SK-N-MC (cell line): ENCODE measurements around the gene DCAF12.

Source experiments
- DNase-seq: peaks from one replicate; pipeline ENCODE4 v3.0.0-alpha.2; 2011; ENCODE audit warnings: low read depth, low spot score
- H3K27ac ChIP-seq: fragments of 200-600 bp; sonication (generic); 2 replicates; pipeline ENCODE4 v1.5.1; 2016; ENCODE audit warnings: mixed run types
- H3K36me3 ChIP-seq: fragments of 200-600 bp; sonication (generic); 2 replicates; pipeline ENCODE4 v1.6.1; 2017; ENCODE audit warnings: antibody characterized with exemption, low read length, mixed read lengths; ENCODE audit not compliant: insufficient read depth
- H3K4me3 ChIP-seq: fragments of 200-600 bp; sonication (generic); 2 replicates; pipeline ENCODE4 v1.5.1; 2016
- H3K9ac ChIP-seq: fragments of 200-600 bp; sonication (generic); 2 replicates; pipeline ENCODE4 v1.8.0; 2017; ENCODE audit warnings: mixed run types, mixed read lengths; ENCODE audit not compliant: insufficient read length
- H3K9me3 ChIP-seq: fragments of 200-600 bp; sonication (generic); 2 replicates; pipeline ENCODE4 v1.6.1; 2017; ENCODE audit warnings: low read depth, mild to moderate bottlenecking, antibody characterized with exemption, low read length, moderate library complexity, mixed read lengths
- EZH2 ChIP-seq: fragments of 200-600 bp; sonication (generic); IDR thresholded peaks from one replicate; pipeline ENCODE4 v1.6.1; 2017; ENCODE audit warnings: antibody characterized with exemption
- FOXP2 ChIP-seq: optimal IDR thresholded peaks from 2 replicates; pipeline ENCODE3; 2011; ENCODE audit warnings: mild to moderate bottlenecking, moderate library complexity; ENCODE audit not compliant: insufficient read depth; ENCODE audit errors: extremely low read length, control extremely low read depth
- POLR2AphosphoS5 ChIP-seq: IDR thresholded peaks from 2 replicates; pipeline ENCODE4 v1.6.1; 2012; ENCODE audit warnings: mild to moderate bottlenecking, low read depth, low read length, borderline replicate concordance

The DCAF12 gene

GRCh38 chr9:34126207-34127034 is at the start of gene DCAF12:
Gene DCAF12, minus strand, starts transcription at chr9:34126698. Its CDS starts 267 bp downstream, at chr9:34126431.
- Histone ChIP-seq H3K9me3 (no peaks in the 10 kb centered on the region), H3K27ac (no peak within 1 kb of the TSS; the same call in 1 of the 2 replicates), H3K4me3 (peak within 1 kb of the TSS; percentile 96), H3K36me3 (peaks cover 32% of the 10 kb centered on the region), H3K9ac (peak within 1 kb of the TSS; percentile 95)
- DNase-seq, result peak; percentile 20
- TF ChIP-seq FOXP2 (no peak), POLR2AphosphoS5 (peak; percentile 91)

DNA sequence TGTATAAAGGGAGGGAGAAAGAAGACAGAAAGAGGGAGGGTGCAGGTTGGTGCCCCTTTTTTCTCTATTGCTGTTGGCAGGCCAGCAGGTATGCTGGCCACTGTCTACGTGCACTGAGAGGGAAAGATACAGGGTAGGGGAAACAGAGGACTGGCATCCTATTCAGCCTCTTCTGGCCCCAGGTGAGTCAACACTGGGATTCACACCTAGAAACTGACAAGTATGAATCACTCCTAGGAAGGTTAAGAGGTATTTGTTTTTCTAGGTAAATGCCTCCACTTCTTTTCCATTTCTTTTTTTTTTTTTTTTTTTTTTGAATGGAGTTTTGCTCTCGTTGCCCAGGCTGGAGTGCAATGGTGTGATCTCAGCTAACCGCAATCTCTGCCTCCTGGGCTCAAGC is 49.6 kb upstream of the DCAF12 start:
- no peak for DNase-seq
- H3K9ac ChIP-seq, result no peak overlapping the region

DNA sequence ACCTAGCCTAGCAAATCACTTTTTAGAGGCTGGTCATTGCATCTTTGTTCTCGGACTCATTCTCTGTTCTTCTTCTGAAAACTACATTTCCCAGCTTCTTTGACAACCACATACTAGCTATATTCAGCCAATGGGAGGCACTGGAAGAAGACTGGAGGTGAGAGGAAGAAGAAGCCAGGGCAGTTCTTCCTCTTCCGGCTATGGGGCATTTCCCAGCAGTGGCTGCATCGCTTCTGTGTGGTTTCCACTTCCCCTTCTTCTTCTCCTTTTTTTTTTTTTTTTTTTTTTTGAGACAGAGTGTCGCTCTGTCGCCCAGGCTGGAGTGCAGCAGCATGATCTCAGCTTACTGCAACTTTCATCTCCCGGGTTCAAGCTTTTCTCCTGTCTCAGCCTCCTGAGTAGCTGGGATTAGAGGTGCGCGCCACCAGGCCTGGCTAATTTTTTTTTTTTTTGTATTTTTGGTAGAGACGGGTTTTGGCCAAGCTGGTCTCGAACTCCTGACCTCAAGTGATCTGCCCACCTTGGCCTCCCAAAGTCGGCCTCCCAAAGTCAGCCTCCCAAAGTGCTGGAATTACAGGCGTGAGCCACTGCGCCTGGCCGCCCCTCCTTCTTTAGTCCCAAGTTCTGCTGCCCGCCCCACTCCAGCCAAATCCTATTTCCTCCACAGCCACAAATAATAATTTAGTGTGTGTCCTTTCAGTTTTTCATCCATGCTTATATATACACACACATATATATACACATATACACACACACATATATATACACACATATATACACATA is 45.4 kb upstream of the DCAF12 start:
- Histone ChIP-seq H3K27ac (no peak overlapping the region), H3K4me3 (no peak overlapping the region), H3K9ac (no peak overlapping the region), H3K9me3 (no peaks in the 10 kb centered on the region), H3K36me3 (no peaks in the 10 kb centered on the region)
- TF ChIP-seq FOXP2 (no peak), EZH2 (no peak), POLR2AphosphoS5 (no peak)
- DNase-seq, result no peak

More for the DNA sequence above, 49.6 kb upstream of the DCAF12 start:
- Histone ChIP-seq H3K4me3 (no peak overlapping the region), H3K36me3 (no peaks in the 10 kb centered on the region), H3K9me3 (no peaks in the 10 kb centered on the region), H3K27ac (no peak overlapping the region)
- TF ChIP-seq EZH2, result no peak
- TF ChIP-seq FOXP2, result no peak
- no peak for TF ChIP-seq POLR2AphosphoS5

DNA sequence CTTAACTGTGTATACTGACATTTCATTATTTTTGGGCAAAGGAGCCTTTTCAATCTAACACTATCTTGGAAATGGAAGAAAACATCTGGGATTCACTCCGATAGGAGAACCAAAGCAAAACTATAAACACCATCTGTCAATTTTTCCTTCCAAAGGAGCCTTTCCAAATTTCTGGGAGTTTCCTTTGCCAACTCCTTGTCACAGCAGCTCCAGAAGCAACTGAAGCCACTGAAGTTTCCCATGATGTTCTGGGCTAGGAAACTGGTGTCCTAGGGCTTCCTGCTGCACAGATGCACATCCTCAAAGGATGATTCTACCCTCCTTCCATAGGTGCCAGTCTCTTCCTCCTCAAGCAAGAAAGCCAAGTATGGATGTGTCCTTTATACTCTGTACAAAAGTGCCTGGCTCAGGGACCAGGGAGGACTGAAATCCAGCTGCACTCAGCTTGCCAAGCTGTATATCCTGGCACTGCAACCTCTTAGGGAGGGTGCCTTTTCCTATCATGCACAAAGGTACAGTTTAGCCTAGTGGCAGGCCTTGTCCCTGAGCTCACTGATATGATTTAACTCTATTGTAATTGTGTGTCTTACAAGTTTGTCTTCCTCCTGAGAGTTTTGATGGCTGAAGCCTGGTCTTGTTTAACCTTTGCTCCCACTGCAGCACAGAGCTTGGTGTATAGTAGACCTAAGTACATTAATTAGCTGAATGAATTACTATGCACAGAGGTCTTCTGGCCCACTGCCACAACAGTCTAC is 43.9 kb upstream of the DCAF12 start:
- no peaks in the 10 kb centered on the region for H3K36me3 ChIP-seq
- no peaks in the 10 kb centered on the region for H3K9me3 ChIP-seq
- no peak for DNase-seq
- TF ChIP-seq FOXP2, result no peak
- no peak for TF ChIP-seq POLR2AphosphoS5
- TF ChIP-seq EZH2, result no peak
- no peak overlapping the region for H3K4me3 ChIP-seq
- H3K27ac ChIP-seq, result no peak overlapping the region
- H3K9ac ChIP-seq, result no peak overlapping the region

- no peak overlapping the region for H3K27ac ChIP-seq
- no peak for DNase-seq
Measured at GRCh38 chr9:34169125-34169524, 42.6 kb upstream of the DCAF12 start.

DNA sequence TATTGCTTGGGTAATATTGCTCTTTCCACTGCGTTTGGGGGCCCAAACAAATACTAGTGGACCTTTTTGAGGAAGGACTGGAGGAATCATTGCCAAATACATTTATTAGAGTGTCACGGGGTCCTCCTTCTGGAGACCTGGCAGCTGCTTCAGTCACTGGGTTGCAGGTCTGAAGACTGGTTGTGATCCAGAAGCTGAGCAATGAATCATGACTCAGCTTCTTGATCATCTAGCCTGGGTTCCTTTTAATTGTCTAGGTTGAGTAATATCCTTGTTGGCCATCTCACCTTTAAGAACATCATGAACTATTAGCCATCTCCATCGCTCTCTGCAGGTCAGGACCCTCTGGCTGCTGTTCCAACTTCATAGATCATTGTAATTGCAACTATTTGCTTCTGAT is 36.9 kb upstream of the DCAF12 start:
- no peak overlapping the region for H3K4me3 ChIP-seq
- no peaks in the 10 kb centered on the region for H3K36me3 ChIP-seq
- DNase-seq, result no peak
- TF ChIP-seq FOXP2 (no peak), EZH2 (no peak), POLR2AphosphoS5 (no peak)
- no peaks in the 10 kb centered on the region for H3K9me3 ChIP-seq
- H3K27ac ChIP-seq, result no peak overlapping the region
- no peak overlapping the region for H3K9ac ChIP-seq

More at GRCh38 chr9:34169125-34169524, 42.6 kb upstream of the DCAF12 start:
- H3K4me3 ChIP-seq, result no peak overlapping the region
- no peaks in the 10 kb centered on the region for H3K36me3 ChIP-seq
- no peak overlapping the region for H3K9ac ChIP-seq
- no peaks in the 10 kb centered on the region for H3K9me3 ChIP-seq
- TF ChIP-seq FOXP2 (no peak), EZH2 (no peak), POLR2AphosphoS5 (no peak)

- H3K9ac ChIP-seq, result no peak overlapping the region
- H3K9me3 ChIP-seq, result no peaks in the 10 kb centered on the region
- no peak overlapping the region for H3K27ac ChIP-seq
- H3K4me3 ChIP-seq, result no peak overlapping the region
- no peaks in the 10 kb centered on the region for H3K36me3 ChIP-seq
- no peak for TF ChIP-seq EZH2
- no peak for TF ChIP-seq POLR2AphosphoS5
- no peak for TF ChIP-seq FOXP2
- DNase-seq, result no peak
Measured at GRCh38 chr9:34158362-34158869, 31.9 kb upstream of the DCAF12 start.
